HCT116 (cell line): ENCODE measurements around the gene M6PR. TPM values are rescaled to one million over a fixed set of nuclear protein-coding genes. Genes with fewer than 3 reads are reported as not detected.

Experiments
- ATAC-seq: fragments of 200-7000 bp; cut with Tn5 transposase; 2 replicates; pipeline ENCODE4 v1.9.1; 2020; ENCODE audit warnings: mild to moderate bottlenecking, moderate library complexity
- BruUV-seq: library from RNA; stranded (reverse); fragments of 400-500 nt; replicated peaks from 2 replicates; lab custom pipeline; 2021; lab: Mats Ljungman, UMichigan
- CTCF ChIA-PET: fragments of 300-600 bp; sonication (Branson Sonifier 250); formaldehyde crosslinking; loops from one replicate; lab custom pipeline; 2021; ENCODE audit warnings: antibody characterized with exemption; lab: Charles Lee
- POLR2A ChIA-PET: fragments of 300-600, 350-600 bp; sonication (Branson Sonifier 250); formaldehyde crosslinking; loops from one replicate; lab custom pipeline; 2021; ENCODE audit warnings: antibody characterized with exemption; lab: Charles Lee
- RAD21 ChIA-PET, 2 experiments: fragments of 300-600 bp; sonication (Branson Sonifier 250); formaldehyde crosslinking; loops; one replicate each; lab custom pipeline; 2023; ENCODE audit warnings: low total read pairs in 2 of 2; ENCODE audit not compliant: uncharacterized antibody in 2 of 2, unreplicated experiment in 2 of 2, low non-redundant PET in 1 of 2; lab: Charles Lee
- DNase-seq: peaks from one replicate; pipeline ENCODE4 v3.0.0-alpha.2; 2010; ENCODE audit warnings: low read depth, low spot score
- H2AFZ ChIP-seq: fragments of 200-600 bp; shearing (Covaris generic), sonication (generic); 2 replicates; pipeline ENCODE4 v1.6.1; 2017; ENCODE audit warnings: low read depth, mixed run types, mixed read lengths, antibody characterized with exemption, low read length; ENCODE audit not compliant: poor library complexity, severe bottlenecking
- H3K27ac ChIP-seq: 2 replicates; pipeline ENCODE4 v1.5.1; 2012; ENCODE audit warnings: low read depth, low read length
- H3K27me3 ChIP-seq: fragments of 200-600 bp; sonication (generic); 2 replicates; pipeline ENCODE4 v1.6.1; 2016; ENCODE audit warnings: mixed run types, low read length, mixed read lengths; ENCODE audit not compliant: insufficient read depth
- H3K36me3 ChIP-seq, 2 experiments: fragments of 200-500 bp in 1 of 2; fragments of 200-600 bp in 1 of 2; sonication (Bioruptor generic) in 1 of 2; sonication (generic) in 1 of 2; 2 replicates each; pipeline versions ENCODE4 v1.5.1 to v1.6.1; 2014 to 2016; ENCODE audit warnings: low read length in 2 of 2, inconsistent platforms in 1 of 2, mixed read lengths in 1 of 2, mixed run types in 1 of 2; ENCODE audit not compliant: insufficient read depth in 2 of 2, control insufficient read depth in 1 of 2
- H3K4me1 ChIP-seq, 2 experiments: fragments of 200-600 bp in 1 of 2; sonication (generic) in 1 of 2; 2 replicates each; pipeline versions ENCODE4 v1.5.1 to v1.6.1; 2012 to 2017; ENCODE audit warnings: low read length in 2 of 2, inconsistent platforms in 1 of 2, mild to moderate bottlenecking in 1 of 2, mixed read lengths in 1 of 2, mixed run types in 1 of 2, moderate library complexity in 1 of 2; ENCODE audit not compliant: insufficient read depth in 2 of 2, control insufficient read depth in 1 of 2
- H3K4me2 ChIP-seq: fragments of 200-600 bp; sonication (generic); 2 replicates; pipeline ENCODE4 v1.6.1; 2017; ENCODE audit warnings: mixed run types, low read length, mixed read lengths
- H3K4me3 ChIP-seq, 2 experiments: fragments of 200-600 bp in 1 of 2; sonication (generic) in 1 of 2; replicated peaks in 1 of 2; 2 replicates each; pipeline ENCODE4 v1.5.1; 2011 to 2016; ENCODE audit warnings: low read length in 2 of 2, control low read depth in 1 of 2, low read depth in 1 of 2, mild to moderate bottlenecking in 1 of 2, mixed read lengths in 1 of 2, mixed run types in 1 of 2
- H3K79me2 ChIP-seq: fragments of 200-600 bp; sonication (generic); 2 replicates; pipeline ENCODE4 v1.6.1; 2017; ENCODE audit warnings: mild to moderate bottlenecking, mixed run types, low read length, moderate library complexity, mixed read lengths; ENCODE audit not compliant: insufficient read depth
- H3K9ac ChIP-seq: fragments of 200-600 bp; sonication (generic); 2 replicates; pipeline ENCODE4 v1.6.1; 2016; ENCODE audit warnings: low read length, mixed read lengths
- H3K9me2 ChIP-seq: fragments of 200-600 bp; sonication (generic), shearing (Covaris generic); 2 replicates; pipeline ENCODE4 v1.6.1; 2017; ENCODE audit warnings: mixed run types, mild to moderate bottlenecking, moderate library complexity; ENCODE audit not compliant: insufficient read depth
- H3K9me3 ChIP-seq, 2 experiments: fragments of 200-500 bp in 1 of 2; fragments of 200-600 bp in 1 of 2; sonication (Bioruptor generic) in 1 of 2; sonication (generic) in 1 of 2; 2 replicates each; pipeline ENCODE4 v1.6.1; 2014 to 2017; ENCODE audit warnings: low read length in 2 of 2, mixed read lengths in 2 of 2, inconsistent platforms in 1 of 2, low read depth in 1 of 2, mild to moderate bottlenecking in 1 of 2, mixed run types in 1 of 2, moderate library complexity in 1 of 2; ENCODE audit not compliant: control insufficient read depth in 1 of 2, insufficient read depth in 1 of 2
- H4K20me1 ChIP-seq: fragments of 200-600 bp; sonication (generic), shearing (Covaris generic); 2 replicates; pipeline ENCODE4 v1.6.1; 2017; ENCODE audit warnings: mixed run types, mild to moderate bottlenecking, moderate library complexity; ENCODE audit not compliant: insufficient read depth
- CBX3 ChIP-seq: IDR thresholded peaks from 2 replicates; pipeline ENCODE4 v1.6.1; 2012; ENCODE audit warnings: low read depth
- CEBPB ChIP-seq: IDR thresholded peaks from 2 replicates; pipeline ENCODE4 v1.6.1; 2012; ENCODE audit warnings: low read depth
- ELF1 ChIP-seq: IDR thresholded peaks from 2 replicates; pipeline ENCODE4 v1.6.1; 2012; ENCODE audit warnings: low read depth, borderline replicate concordance
- EZH2 ChIP-seq: fragments of 200-600 bp; sonication (generic); IDR thresholded peaks from 2 replicates; pipeline ENCODE4 v1.6.1; 2017; ENCODE audit warnings: antibody characterized with exemption, mixed run types
- EZH2phosphoT487 ChIP-seq: fragments of 200-600 bp; IDR thresholded peaks from 2 replicates; pipeline ENCODE4 v1.6.1; 2018; ENCODE audit warnings: antibody characterized with exemption, borderline replicate concordance
- FOSL1 ChIP-seq: IDR thresholded peaks from 2 replicates; pipeline ENCODE4 v1.6.1; 2012; ENCODE audit warnings: low read depth
- JUND ChIP-seq: IDR thresholded peaks from 2 replicates; pipeline ENCODE4 v1.6.1; 2012
- POLR2A ChIP-seq: IDR thresholded peaks from 2 replicates; pipeline ENCODE4 v1.7.0; 2011; ENCODE audit warnings: borderline replicate concordance; ENCODE audit not compliant: insufficient read depth, insufficient read length; ENCODE audit errors: extremely low read depth
- POLR2AphosphoS5 ChIP-seq: IDR thresholded peaks from 2 replicates; pipeline ENCODE4 v1.6.1; 2011; ENCODE audit warnings: mild to moderate bottlenecking, low read depth, low read length, moderate library complexity
- RAD21 ChIP-seq: IDR thresholded peaks from 2 replicates; pipeline ENCODE4 v1.6.1; 2012; ENCODE audit warnings: low read depth, mild to moderate bottlenecking
- SP1 ChIP-seq: IDR thresholded peaks from 2 replicates; pipeline ENCODE4 v1.6.1; 2012; ENCODE audit warnings: low read depth
- TCF7L2 ChIP-seq: IDR thresholded peaks from 2 replicates; pipeline ENCODE4 v1.7.0; 2011; ENCODE audit warnings: borderline replicate concordance, inconsistent platforms; ENCODE audit not compliant: insufficient read depth, insufficient read length; ENCODE audit errors: extremely low read depth
- YY1 ChIP-seq: IDR thresholded peaks from 2 replicates; pipeline ENCODE4 v1.6.1; 2011; ENCODE audit warnings: low read length, low read depth, moderate library complexity, mild to moderate bottlenecking; ENCODE audit not compliant: insufficient replicate concordance; ENCODE audit errors: extremely low read depth
- ZFX ChIP-seq: fragments of 450-650 bp; IDR thresholded peaks from 2 replicates; pipeline ENCODE4 v1.6.1; 2017
- ZNF274 ChIP-seq: fragments of 200-500 bp; sonication (Bioruptor generic); IDR thresholded peaks from 2 replicates; pipeline ENCODE4 v1.6.1; 2014; ENCODE audit warnings: mild to moderate bottlenecking, low read depth, low read length, inconsistent platforms
- intact Hi-C: fragments of 100-400 bp; cut with micrococcal nuclease; formaldehyde crosslinking; loops from 2 replicates; pipeline ENCODE4 v1.10.0; 2022
- total RNA-seq: library from RNA; stranded (reverse); gene quantifications from one replicate; pipeline ENCODE4 v1.2.1, GENCODE V29; 2021; ENCODE audit not compliant: unreplicated experiment
- TF ChIP-seq, protein P1 (sequence below): IDR thresholded peaks from 2 replicates; pipeline ENCODE4 v1.6.1; 2011; ENCODE audit warnings: mild to moderate bottlenecking, low read length, moderate library complexity; ENCODE audit not compliant: insufficient replicate concordance; ENCODE audit errors: extremely low read depth
- TF ChIP-seq, protein P2 (sequence below): IDR thresholded peaks from 2 replicates; pipeline ENCODE4 v1.6.1; 2012
- TF ChIP-seq, protein P3 (sequence below): IDR thresholded peaks from 2 replicates; pipeline ENCODE4 v1.6.1; 2012

M6PR gene
- total RNA-seq, 1 experiment from 2014 or later: 142 TPM

DNA sequence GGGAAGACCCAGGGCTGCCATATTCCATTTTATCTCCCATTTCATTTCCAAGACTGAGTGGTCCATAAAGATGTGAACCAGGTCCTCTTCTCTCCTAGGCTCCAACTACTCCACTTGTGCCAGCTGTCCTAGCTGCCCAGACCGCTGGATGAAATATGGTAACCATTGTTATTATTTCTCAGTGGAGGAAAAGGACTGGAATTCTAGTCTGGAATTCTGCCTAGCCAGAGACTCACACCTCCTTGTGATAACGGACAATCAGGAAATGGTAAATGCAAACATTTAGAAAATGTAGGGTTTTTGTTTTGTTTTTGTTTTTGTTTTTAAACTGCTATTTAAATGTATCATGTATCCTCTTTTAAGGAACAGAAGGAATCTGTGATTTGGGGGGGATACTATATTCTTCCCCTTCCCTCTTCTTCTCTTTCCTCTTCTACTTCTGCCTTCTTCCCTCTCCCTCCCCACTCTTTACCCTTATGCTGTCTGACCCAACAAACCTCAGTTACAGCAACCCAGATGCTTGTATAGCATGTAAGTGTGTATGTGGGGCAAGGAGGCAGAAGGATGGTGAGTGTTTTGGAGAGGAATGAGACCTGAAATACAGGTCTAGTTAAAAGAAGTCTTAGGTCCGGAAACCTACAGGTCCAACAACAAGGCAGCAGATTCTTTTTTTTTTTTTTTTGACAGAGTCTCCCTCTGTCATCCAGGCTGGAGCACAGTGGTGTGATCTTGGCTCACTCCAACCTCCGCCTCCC lies 45.8 kb upstream of the M6PR start:
- H3K27ac ChIP-seq: no peak overlapping the region
- H3K4me3 ChIP-seq: no peak overlapping the region
- BruUV-seq: no TSS peak
- H3K9me2 ChIP-seq: no peaks in the 10 kb centered on the region
- H3K4me1 ChIP-seq: 0 out of 4 replicates have a peak, but pooled peaks cover 0 to 4% of the 10 kb centered on the region in 2 experiments
- no peak for DNase-seq
- ChIA-PET CTCF (no interaction called here), RAD21 (no interaction called here), POLR2A (interaction anchor here (0.5 kb wide), 1 partner anchor 70 kb away, joined by 3 read pairs; no protein-coding TSS in a partner anchor)
- TF ChIP-seq FOSL1: no peak
- no peak for TF ChIP-seq ZFX
- no peak for TF ChIP-seq POLR2AphosphoS5
- TF ChIP-seq, protein P1, sequence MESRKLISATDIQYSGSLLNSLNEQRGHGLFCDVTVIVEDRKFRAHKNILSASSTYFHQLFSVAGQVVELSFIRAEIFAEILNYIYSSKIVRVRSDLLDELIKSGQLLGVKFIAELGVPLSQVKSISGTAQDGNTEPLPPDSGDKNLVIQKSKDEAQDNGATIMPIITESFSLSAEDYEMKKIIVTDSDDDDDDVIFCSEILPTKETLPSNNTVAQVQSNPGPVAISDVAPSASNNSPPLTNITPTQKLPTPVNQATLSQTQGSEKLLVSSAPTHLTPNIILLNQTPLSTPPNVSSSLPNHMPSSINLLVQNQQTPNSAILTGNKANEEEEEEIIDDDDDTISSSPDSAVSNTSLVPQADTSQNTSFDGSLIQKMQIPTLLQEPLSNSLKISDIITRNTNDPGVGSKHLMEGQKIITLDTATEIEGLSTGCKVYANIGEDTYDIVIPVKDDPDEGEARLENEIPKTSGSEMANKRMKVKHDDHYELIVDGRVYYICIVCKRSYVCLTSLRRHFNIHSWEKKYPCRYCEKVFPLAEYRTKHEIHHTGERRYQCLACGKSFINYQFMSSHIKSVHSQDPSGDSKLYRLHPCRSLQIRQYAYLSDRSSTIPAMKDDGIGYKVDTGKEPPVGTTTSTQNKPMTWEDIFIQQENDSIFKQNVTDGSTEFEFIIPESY: no peak
- TF ChIP-seq, protein P2, sequence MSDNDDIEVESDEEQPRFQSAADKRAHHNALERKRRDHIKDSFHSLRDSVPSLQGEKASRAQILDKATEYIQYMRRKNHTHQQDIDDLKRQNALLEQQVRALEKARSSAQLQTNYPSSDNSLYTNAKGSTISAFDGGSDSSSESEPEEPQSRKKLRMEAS: no peak
- TF ChIP-seq ZNF274: no peak
- TF ChIP-seq CEBPB: no peak
- TF ChIP-seq JUND: no peak
- no peak for TF ChIP-seq ELF1
- TF ChIP-seq TCF7L2: no peak
- TF ChIP-seq, protein P3, sequence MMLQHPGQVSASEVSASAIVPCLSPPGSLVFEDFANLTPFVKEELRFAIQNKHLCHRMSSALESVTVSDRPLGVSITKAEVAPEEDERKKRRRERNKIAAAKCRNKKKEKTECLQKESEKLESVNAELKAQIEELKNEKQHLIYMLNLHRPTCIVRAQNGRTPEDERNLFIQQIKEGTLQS: no peak
- no peak for TF ChIP-seq YY1
- TF ChIP-seq SP1: no peak
- no peak for TF ChIP-seq POLR2A
- TF ChIP-seq CBX3: no peak
- TF ChIP-seq EZH2phosphoT487: no peak
- TF ChIP-seq RAD21: no peak
- TF ChIP-seq EZH2: no peak
- H4K20me1 ChIP-seq: no peaks in the 10 kb centered on the region
- H3K4me2 ChIP-seq: no peak overlapping the region
- no peaks in the 10 kb centered on the region for H3K36me3 ChIP-seq
- intact Hi-C loops: no loop called here
- H3K27me3 ChIP-seq: no peaks in the 10 kb centered on the region
- no peak overlapping the region for H2AFZ ChIP-seq
- no peak overlapping the region for H3K9ac ChIP-seq
- no peaks in the 10 kb centered on the region for H3K79me2 ChIP-seq
- ATAC-seq: no peak
- no peaks in the 10 kb centered on the region for H3K9me3 ChIP-seq
